Adrenal gland (tissue), 5 donors: Measurements from ENCODE around the gene HSD3B2.

Source experiments
- POLR2A ChIP-seq, 2 donors: fragments of 450-650 bp; IDR thresholded peaks; one replicate each; pipeline ENCODE4 v1.6.1; 2017; ENCODE audit warnings: antibody characterized with exemption in 2 of 2, mild to moderate bottlenecking in 2 of 2, moderate library complexity in 1 of 2
- TF ChIP-seq, protein P1 (sequence below), 6 experiments: fragments of 450-650 bp in 4 of 6; fragments of 200-600 bp in 2 of 6; sonication (generic) in 1 of 6; IDR thresholded peaks; 1 replicate in 5 of 6; 2 replicates in 1 of 6; pipeline versions ENCODE4 v1.5.1 to v1.8.0; 2016 to 2021; ENCODE audit warnings: antibody characterized with exemption in 6 of 6, mild to moderate bottlenecking in 2 of 6, moderate library complexity in 1 of 6
- donor health status: DM: no; HTN: no; CAD: no.

DNA sequence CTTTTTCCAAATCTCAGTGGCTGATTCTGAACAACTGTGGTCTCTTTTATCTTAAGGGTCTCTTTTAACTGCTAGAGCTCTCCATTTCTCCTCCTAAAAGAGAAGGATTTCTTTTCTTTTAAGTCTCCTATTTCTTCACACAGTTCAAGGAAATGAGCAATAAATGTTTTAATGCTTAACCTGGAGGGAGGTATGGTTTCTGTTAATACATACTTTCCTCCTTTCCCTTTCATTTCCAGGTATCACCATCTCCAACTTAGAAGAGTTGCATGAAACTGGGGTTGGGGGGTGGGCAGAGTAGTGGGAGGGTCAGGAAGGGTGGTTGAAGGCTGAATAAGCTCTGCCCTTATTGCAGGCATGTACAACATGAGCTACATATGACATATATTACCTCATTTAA, 31.4 kb downstream of the HSD3B2 start:
- TF ChIP-seq, protein P1, sequence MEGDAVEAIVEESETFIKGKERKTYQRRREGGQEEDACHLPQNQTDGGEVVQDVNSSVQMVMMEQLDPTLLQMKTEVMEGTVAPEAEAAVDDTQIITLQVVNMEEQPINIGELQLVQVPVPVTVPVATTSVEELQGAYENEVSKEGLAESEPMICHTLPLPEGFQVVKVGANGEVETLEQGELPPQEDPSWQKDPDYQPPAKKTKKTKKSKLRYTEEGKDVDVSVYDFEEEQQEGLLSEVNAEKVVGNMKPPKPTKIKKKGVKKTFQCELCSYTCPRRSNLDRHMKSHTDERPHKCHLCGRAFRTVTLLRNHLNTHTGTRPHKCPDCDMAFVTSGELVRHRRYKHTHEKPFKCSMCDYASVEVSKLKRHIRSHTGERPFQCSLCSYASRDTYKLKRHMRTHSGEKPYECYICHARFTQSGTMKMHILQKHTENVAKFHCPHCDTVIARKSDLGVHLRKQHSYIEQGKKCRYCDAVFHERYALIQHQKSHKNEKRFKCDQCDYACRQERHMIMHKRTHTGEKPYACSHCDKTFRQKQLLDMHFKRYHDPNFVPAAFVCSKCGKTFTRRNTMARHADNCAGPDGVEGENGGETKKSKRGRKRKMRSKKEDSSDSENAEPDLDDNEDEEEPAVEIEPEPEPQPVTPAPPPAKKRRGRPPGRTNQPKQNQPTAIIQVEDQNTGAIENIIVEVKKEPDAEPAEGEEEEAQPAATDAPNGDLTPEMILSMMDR (IDR thresholded peaks at IDR 0.05): no peak
- TF ChIP-seq POLR2A (IDR thresholded peaks at IDR 0.05): no peak
